Measurements from ENCODE around the gene CLEC1B.
"Not testable (repeated sequence)": the region's sequence is repeated elsewhere in the genome, so short reads cannot be mapped to it uniquely, and the experiment has no call there.

CLEC1B gene

DNA sequence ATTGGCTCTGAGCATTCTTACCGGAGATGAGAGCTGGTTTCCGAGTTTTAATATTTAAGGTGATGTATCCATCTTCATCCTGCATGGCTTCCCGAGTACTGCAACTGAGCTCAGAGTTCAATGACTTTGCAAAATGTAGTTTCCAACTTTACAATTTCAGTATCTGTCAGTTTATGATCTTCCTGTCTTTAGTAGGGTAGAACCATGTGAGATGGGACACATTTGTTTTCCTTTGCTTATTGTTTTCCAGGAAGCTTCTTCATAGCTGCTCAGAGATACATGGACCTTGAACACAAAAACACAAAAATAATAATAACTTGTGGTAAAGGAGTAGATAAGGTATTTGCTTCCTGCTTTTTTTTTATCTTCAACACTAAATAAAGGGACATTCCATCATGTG lies at the start of gene CLEC1B:
Gene CLEC1B, minus strand, starts transcription at position 106 of the 400 bp plus-strand sequence. Its CDS starts 21 bp downstream, at position 85.
- no peak for DNase-seq

DNA sequence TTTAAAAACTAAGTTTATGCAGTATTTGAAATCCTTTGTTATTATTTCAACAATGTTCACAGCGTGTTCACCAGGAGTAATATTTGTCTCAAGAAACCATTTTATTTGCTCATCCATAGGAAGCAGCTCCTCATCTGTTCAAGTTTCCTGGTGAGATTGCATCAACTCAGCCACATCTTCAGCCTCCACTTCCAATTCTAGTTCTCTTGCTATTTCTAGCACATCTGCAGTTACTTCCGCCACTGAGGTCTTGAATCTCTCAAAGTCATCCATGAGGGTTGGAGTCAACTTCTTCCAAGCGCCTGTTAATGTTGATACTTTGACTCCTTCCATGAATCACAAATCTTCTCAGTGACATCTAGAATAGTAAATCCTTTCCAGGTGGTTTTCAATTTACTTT lies 49.6 kb upstream of the CLEC1B start:
- in situ Hi-C loops (cut with MboI; ENCODE audit: low pct_unique_long_range_greater_than_20kb, low sequenced_read_pairs): loop anchor here (25.0 kb wide), 1 partner anchor 89 kb away; the partner anchor contains the start of gene CLEC7A
- DNase-seq: no peak

More for the DNA sequence above, at the start of gene CLEC1B:
- in situ Hi-C loops (cut with MboI; ENCODE audit: low pct_unique_long_range_greater_than_20kb, low sequenced_read_pairs): loop anchor here (5.0 kb wide), 1 partner anchor 38 kb away; no protein-coding TSS in a partner anchor

DNA sequence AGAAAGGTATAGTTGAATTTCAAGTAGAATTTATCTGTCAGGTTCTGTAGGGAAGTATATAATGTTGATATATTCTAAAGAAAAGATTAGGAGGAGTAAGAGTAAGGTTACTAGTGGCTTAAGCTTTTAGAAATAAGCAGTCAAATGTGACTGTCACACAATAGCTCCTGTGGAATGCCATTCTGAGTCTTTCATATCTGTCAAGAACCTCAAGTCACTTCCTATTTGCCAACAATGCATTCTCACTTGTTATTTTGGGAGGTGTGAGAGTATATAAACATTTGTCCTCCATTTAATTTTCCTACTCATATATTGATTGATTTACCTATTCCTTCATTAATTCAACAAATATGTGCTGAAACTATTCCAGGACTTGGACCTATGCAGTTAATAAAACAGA lies 43.2 kb upstream of the CLEC1B start:
- in situ Hi-C loops (cut with MboI; ENCODE audit: low pct_unique_long_range_greater_than_20kb, low sequenced_read_pairs): loop anchor here (25.0 kb wide), 1 partner anchor 95 kb away; the partner anchor contains the start of gene CLEC7A
- no peak for DNase-seq

DNA sequence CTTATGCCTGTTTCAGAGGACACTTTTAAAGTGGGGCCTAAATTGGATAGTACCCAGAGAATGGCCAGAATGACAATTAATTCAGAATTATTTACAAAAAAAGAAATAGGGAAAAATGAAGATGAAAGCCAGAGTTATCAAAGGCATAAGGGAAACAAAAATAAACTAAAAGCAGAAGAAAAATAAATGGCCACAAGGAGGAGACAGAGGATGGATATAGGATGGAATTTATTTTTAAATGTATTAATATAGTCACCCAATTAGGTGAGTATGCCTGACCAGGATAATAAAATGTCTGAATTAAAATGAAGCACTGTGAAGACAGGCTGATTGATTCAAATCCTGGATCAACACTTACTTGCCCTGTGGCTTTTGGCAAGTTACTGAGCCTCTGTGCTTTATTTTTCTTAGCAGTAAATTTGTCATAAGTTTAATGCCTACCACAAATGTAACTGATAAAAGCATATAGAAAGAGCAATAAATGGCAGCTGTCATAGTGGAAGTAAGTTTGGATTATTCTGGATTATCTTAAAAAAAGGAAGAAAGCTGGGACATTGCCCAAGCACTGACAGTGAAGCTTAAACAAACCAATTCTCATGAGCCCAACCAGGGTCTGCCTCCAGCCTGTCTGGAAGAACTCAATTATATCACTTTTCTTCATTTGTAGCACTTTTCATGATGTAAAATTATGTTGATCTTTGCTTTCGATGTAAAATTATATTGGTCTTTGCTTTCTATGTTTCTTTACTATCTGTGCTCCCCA lies 35.0 kb upstream of the CLEC1B start:
- in situ Hi-C loops (cut with MboI; ENCODE audit: low pct_unique_long_range_greater_than_20kb, low sequenced_read_pairs): loop anchor here (25.0 kb wide), 1 partner anchor 103 kb away; the partner anchor contains the start of gene CLEC7A

DNA sequence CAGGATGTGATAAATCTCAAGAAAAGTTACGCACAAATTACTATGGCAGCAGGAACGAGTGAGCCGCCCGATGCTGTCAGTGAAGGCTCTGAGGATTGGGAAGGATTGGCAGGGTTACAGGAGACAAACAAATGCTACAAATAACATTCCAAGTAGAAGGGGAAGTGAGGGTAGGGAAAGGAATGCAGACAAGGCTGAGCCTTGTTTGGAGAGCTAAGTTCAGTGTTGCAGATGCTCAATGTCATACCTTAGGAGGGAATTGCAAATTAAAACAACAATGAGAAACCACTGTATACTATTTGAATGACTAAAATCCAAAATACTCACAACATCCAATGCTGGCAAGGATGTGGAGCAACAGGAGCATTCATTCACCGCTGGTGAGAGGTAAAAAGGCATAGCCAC lies 32.9 kb upstream of the CLEC1B start:
- in situ Hi-C loops (cut with MboI; ENCODE audit: low pct_unique_long_range_greater_than_20kb, low sequenced_read_pairs): loop anchor here (25.0 kb wide), 1 partner anchor 106 kb away; the partner anchor contains the start of gene CLEC7A
- no peak for DNase-seq

More for the DNA sequence above, 35.0 kb upstream of the CLEC1B start:
- DNase-seq: peak; percentile 59

DNA sequence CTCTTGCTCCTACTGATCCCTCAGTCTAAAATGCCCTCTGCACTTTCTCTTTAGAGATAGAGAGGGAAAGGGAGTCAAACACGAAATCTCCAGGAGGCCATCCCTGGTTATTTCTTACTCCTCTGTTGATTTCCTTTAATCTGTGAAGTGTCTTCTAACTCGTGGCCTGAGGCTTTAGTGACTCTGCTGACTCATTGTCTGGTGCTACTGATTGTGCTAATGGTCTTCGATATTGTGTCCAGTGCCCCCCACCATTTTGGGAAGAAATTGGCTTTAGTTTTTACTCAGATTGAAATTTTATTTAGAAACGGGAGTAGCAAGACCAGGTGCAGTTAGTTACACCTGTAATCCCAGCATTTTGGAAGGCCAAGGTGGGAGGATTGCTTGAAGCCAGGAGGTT lies 32.4 kb upstream of the CLEC1B start:
- DNase-seq: no peak
- in situ Hi-C loops (cut with MboI; ENCODE audit: low pct_unique_long_range_greater_than_20kb, low sequenced_read_pairs): loop anchor here (25.0 kb wide), 1 partner anchor 106 kb away; the partner anchor contains the start of gene CLEC7A

DNA sequence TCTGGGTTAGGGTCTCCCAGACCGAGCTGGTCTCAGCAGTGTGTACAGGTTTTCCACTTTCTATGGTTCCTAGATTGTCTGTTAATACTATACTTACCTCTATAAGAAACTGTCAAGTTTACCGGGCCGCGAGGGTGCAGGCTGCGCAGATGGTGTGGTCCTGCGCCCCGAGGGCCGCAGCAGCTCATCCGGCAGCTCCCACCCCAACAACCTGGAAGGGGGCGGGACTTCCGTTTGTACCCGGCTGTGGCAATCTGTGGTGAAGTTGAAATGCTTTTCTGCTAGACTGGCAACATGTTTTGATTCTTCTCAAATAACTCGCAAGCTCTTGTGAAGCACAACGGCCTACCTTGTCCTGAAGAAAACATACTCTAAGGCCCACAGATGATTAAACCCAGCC lies 31.5 kb upstream of the CLEC1B start, which contains the start of gene CLEC9A:
Gene CLEC9A, plus strand, starts transcription at position 237 of the 400 bp plus-strand sequence. CDS start 22,006 bp downstream, outside the sequence.
- in situ Hi-C loops (cut with MboI; ENCODE audit: low pct_unique_long_range_greater_than_20kb, low sequenced_read_pairs): loop anchor here (25.0 kb wide), 1 partner anchor 107 kb away; the partner anchor contains the start of gene CLEC7A
- DNase-seq: no peak

DNA sequence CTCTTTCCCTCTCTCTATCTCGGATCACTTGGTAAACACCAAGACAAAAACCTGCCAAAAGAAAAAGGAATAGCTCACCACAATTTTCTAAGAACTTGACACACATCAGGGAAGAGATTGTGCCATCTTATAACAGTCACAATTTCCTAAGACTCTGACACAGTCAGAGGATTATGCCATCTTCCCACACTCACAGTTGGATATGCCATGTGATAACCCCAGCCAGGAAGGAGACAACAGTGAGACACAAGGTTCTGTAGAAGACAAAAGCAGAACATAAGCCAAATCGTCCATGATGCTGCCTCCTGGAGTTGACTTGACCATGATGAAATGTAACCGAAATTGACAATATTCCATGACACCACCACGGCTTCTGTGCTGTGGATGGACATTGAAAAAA lies 28.8 kb upstream of the CLEC1B start:
- in situ Hi-C loops (cut with MboI; ENCODE audit: low pct_unique_long_range_greater_than_20kb, low sequenced_read_pairs): loop anchor here (25.0 kb wide), 1 partner anchor 110 kb away; the partner anchor contains the start of gene CLEC7A
- DNase-seq: peak; percentile 60

DNA sequence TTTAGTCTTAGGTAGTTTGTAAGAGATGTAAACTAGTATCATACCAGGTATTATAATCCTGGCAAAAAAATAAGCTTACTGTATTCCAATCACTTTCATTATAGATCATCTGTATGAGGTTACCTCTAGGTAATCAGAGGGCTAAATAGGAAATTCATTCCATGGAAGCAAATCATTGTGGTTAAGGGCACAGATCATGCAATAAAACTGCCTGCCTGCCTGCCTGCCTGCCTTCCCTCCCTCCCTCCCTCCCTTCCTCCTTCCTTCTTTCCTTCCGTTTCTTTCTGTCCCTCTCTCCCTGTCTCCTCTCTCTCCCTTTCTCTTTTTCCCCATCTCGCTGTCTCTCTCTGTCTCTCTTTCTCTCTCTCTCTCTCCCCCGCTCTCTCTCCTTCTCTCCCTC lies 28.4 kb upstream of the CLEC1B start:
- DNase-seq: peak; percentile 17
- in situ Hi-C loops (cut with MboI; ENCODE audit: low pct_unique_long_range_greater_than_20kb, low sequenced_read_pairs): loop anchor here (25.0 kb wide), 1 partner anchor 110 kb away; the partner anchor contains the start of gene CLEC7A

DNA sequence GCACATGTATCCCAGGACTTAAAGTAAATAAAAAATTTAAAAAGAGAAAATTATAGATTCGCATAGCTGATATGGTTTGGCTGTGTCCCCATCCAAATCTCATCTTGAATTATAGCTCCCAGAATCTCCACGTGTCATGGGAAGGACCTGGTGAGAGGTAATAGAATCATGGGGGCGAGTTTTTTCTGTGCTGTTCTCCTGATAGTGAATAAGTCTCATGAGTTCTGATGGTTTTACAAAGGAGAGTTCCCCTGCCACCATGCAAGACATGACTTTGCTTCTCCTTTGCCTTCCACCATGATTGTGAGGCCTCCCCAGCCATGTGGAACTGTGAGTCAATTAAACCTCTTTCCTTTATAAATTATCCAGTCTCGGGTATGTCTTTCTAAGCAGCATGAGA lies 27.7 kb upstream of the CLEC1B start:
- in situ Hi-C loops (cut with MboI; ENCODE audit: low pct_unique_long_range_greater_than_20kb, low sequenced_read_pairs): loop anchor here (25.0 kb wide), 1 partner anchor 111 kb away; the partner anchor contains the start of gene CLEC7A
- not testable (repeated sequence) for DNase-seq

DNA sequence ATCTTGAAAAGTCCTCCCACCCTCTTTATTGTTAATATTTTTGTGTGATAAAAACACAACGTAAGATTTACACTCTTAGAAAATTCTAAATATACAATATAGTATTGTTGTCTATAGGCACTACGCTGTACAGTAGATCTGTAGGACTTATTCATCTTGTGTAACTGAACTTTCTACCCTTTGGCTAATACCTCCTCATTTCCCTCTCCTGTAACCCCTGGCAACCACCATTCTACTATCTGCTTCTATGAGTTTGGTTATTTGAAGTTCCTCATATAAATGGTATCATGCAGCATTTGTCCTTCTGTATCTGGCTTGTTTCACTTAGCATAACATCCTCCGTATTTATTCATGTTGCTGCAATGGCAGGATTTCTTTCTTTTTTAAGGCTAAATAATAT lies 26.3 kb upstream of the CLEC1B start:
- DNase-seq: no peak
- in situ Hi-C loops (cut with MboI; ENCODE audit: low pct_unique_long_range_greater_than_20kb, low sequenced_read_pairs): loop anchor here (25.0 kb wide), 1 partner anchor 112 kb away; the partner anchor contains the start of gene CLEC7A

DNA sequence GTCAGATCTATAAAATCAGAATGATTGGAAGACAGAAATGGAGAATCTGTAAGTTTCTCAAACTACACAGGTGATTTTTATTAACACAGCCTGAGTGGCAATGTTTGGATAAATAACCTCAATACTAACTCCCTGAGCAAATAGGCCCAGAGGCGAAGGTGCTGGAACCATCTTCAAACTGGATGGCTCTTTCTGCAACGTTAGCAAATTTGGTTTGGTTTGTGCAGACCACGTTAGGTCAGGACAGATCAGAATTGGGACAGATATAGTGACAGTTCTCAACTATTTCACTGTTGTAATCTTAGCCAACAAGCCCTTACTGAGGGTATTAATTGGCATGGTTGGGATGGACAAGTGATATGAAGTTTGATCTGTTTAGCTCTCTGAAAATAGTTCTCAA lies 22.4 kb upstream of the CLEC1B start:
- in situ Hi-C loops (cut with MboI; ENCODE audit: low pct_unique_long_range_greater_than_20kb, low sequenced_read_pairs): no loop called here
- no peak for DNase-seq

DNA sequence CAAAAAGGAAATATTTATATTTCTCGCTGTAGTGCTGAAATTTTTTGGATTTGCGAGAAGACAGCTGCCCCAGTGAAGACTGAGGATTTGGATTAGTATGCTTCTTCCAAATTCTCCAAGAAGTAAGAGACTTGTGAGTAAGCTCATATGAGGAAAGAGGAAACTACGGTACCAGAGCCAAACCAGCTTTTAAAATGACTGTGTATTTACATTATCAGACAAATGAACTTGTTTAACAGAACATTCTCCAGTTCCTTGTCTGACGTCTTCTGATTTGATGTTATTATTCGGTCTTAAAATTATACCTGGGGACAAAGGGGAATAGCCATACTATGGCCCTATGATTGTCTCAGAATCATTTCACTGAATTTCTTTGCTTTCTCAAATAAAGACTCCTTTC lies 19.5 kb upstream of the CLEC1B start:
- no peak for DNase-seq
- in situ Hi-C loops (cut with MboI; ENCODE audit: low pct_unique_long_range_greater_than_20kb, low sequenced_read_pairs): no loop called here

DNA sequence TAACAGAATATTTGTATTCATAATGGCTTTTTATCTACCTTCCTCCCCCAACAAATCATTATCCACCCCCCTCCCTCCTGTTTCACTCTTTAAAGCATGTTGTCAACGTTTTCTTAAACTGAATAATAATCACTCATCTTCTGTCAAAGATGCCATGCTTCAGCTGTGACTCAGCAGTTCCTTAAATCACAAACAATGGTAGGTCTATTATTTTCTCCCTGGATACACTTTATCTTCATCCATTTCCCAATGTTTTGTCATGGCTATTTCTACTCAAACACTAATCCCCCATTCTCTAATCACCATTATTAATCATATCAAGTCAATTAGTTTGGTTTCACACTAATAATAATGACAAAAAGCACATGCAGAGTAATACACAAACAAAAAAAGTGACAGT lies 18.0 kb upstream of the CLEC1B start:
- in situ Hi-C loops (cut with MboI; ENCODE audit: low pct_unique_long_range_greater_than_20kb, low sequenced_read_pairs): no loop called here

DNA sequence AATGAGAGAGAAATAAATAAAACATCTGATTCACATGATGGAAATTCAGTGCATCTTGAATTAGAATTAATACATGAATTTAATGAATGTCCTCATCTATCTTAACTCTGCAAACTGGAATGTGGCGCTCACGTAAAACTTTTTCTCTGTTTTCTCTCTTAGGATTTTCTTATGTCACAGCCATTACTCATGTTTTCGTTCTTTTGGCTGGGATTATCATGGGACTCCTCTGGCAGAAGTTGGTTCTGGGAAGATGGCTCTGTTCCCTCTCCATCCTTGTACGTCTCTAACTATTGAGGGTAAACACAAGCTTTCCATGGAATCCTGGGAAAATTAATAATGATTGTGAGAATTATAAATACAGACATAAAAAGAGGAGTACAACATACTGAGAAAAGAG lies 16.5 kb upstream of the CLEC1B start:
- no peak for DNase-seq
- in situ Hi-C loops (cut with MboI; ENCODE audit: low pct_unique_long_range_greater_than_20kb, low sequenced_read_pairs): no loop called here

More for the DNA sequence above, 18.0 kb upstream of the CLEC1B start:
- peak; percentile 34 for DNase-seq

DNA sequence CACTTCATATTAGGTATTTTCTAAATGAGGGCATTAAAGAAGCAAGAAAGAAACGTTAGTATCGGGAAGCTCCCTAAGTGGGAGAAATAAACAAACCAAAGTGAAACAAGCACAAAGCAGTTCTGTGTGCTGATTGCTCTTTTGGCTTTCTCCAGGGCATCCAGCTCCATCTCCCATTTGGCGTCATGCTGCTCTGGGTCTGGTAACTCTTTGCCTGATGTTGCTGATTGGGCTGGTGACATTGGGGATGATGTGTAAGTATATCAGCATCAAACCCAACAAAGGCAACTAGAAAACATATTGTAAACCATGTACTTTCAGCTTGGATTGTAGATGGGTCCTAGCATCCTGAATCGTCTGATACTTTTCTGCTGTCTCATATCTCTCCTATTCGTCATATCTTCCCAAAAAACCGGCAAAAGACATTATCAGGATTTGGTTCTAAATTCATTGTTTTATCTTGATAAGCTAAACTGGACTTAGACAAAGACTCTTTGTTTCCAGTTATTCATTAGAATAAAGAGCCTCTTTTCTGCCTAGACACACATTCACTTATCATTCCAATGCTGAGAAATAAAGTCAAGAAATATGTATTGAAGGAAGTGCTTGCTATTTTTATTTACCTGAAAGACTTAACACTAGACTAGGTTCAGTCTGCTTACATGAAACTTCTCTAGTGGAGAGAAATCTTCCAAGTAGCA lies 13.9 kb upstream of the CLEC1B start:
- in situ Hi-C loops (cut with MboI; ENCODE audit: low pct_unique_long_range_greater_than_20kb, low sequenced_read_pairs): no loop called here
- no peak for DNase-seq

DNA sequence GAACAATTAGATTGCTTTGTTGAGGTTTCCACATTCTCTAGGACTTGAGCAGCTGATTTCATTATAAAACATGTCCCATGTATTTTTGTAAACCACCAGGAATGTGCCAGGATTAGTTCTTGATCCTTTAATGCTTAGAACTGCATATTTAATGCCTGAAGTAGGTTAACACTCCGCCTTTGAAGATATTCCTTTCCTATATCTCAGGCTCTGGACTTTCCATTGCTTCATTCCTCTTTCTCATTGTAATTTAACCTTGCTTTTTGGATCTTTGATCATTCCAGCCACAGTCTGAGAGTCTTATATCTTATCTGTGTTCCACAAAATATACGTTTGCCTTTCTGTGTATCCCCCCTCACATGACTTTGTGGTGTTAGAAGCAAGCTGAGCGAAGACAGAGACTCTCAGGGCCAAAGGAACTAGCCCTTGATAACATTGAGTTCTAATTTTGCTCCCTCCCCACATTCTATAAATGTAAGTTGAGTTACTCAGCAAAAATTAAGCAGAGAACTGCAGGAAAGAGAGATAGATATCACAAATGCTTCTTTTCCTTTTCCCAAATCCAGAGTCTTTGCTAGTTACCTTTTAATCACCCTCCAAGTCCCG lies 2.4 kb upstream of the CLEC1B start:
- in situ Hi-C loops (cut with MboI; ENCODE audit: low pct_unique_long_range_greater_than_20kb, low sequenced_read_pairs): no loop called here
- DNase-seq: no peak

DNA sequence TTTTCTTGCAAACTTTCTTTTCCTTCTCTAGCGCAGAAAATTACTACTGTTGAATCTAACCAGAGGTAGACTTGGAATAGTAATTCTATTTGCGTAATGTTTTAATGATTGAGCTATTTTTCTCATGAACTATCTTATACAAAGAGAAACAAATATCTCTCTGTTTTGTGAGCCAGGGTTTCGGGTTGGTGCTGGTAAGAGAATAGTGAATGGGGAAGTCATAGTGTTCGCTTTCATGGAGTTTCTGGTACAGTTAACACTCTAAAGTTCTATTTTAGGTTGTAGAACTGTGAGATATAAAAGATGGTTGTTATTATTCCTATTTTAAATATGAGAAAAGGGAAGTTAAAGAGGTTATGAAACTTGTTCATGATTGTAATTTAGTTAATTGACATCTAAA lies 6.6 kb downstream of the CLEC1B start:
- no peak for DNase-seq
- in situ Hi-C loops (cut with MboI; ENCODE audit: low pct_unique_long_range_greater_than_20kb, low sequenced_read_pairs): no loop called here

DNA sequence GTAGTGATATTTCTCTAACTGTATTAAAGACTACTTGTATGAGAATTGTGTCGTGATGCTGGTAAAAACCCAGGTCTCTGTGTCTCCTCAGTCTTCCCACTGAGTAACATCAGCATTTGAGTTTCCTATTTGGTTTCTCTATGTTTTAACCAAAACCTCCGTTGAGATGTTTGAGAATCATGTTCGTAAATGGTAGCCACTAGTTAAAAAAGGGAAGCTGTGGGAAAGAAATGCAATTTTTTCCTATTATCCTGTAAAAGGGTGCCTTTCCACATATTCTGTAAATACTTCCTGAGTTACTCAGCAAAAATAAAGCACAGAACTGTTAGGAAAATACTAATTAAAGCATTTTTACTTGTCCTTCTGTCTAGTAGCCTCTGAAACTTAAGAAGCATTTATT lies 7.0 kb downstream of the CLEC1B start:
- peak; percentile 28 for DNase-seq
- in situ Hi-C loops (cut with MboI; ENCODE audit: low pct_unique_long_range_greater_than_20kb, low sequenced_read_pairs): no loop called here

Data from KBM-7 (cell line).